Retinal pigment epithelial cell (primary cell): ENCODE results near the gene MSL3.

ENCODE experiments used
- DNase-seq: peaks from one replicate; pipeline ENCODE4 v3.0.0-alpha.2; 2010; ENCODE audit warnings: low read depth
- H3K4me3 ChIP-seq: 2 replicates; pipeline ENCODE4 v1.5.1; 2011; ENCODE audit warnings: mild to moderate bottlenecking, low read length, control low read depth, moderate library complexity
- CTCF ChIP-seq: conservative IDR thresholded peaks from 2 replicates; pipeline ENCODE4 v1.5.1; 2011; ENCODE audit warnings: low read depth, low read length, control low read depth, inconsistent platforms

The MSL3 gene

GRCh38 chrX:11757719-11758399 lies at the start of gene MSL3:
Gene MSL3, plus strand, starts transcription at chrX:11758237. Its CDS starts 27 bp downstream, at chrX:11758264.
- DNase-seq = peak; percentile 22
- H3K4me3 ChIP-seq = peak within 1 kb of the TSS; percentile 81
- TF ChIP-seq CTCF = no peak

GRCh38 chrX:11722304-11722703 lies 35.7 kb upstream of the MSL3 start:
- DNase-seq = no peak
- no peak overlapping the region for H3K4me3 ChIP-seq
- no peak for TF ChIP-seq CTCF

GRCh38 chrX:11724122-11725017 lies 33.7 kb upstream of the MSL3 start:
- DNase-seq = peak; percentile 2
- H3K4me3 ChIP-seq = no peak overlapping the region
- TF ChIP-seq CTCF = peak; percentile 78

GRCh38 chrX:11725631-11726442 lies 32.2 kb upstream of the MSL3 start:
- H3K4me3 ChIP-seq = no peak overlapping the region
- no peak for TF ChIP-seq CTCF
- no peak for DNase-seq

- no peak for TF ChIP-seq CTCF
- no peak overlapping the region for H3K4me3 ChIP-seq
Measured at GRCh38 chrX:11728556-11728955, 29.5 kb upstream of the MSL3 start.

GRCh38 chrX:11733614-11734013 lies 24.4 kb upstream of the MSL3 start:
- no peak for TF ChIP-seq CTCF
- no peak for DNase-seq
- no peak overlapping the region for H3K4me3 ChIP-seq

More at GRCh38 chrX:11728556-11728955, 29.5 kb upstream of the MSL3 start:
- DNase-seq = no peak
